ENCODE data around the gene JARID2.

The JARID2 gene

DNA sequence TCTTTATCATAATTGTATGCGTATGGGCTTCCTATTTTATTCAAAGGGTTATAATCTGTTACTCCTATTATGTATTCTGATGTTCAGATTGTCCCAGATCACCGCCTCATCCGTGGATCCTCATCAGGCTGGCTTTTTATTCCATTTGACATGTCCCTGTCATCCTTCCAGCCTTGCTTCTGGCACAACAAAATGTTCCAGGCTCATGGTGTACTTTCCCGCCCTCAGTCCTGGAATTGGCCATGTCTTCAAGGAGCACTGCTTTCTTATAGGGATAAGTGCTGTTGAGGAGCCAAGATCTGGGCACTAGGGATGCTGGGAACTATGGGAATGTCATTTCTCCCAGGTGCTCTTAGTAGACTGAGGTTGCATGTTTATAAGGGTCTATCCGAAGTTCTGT lies 207.8 kb downstream of the JARID2 start:
- no peak for DNase-seq (ENCODE audit: insufficient read length, low spot score)
- TF ChIP-seq TAF1 (IDR thresholded peaks at IDR 0.05; ENCODE audit: low read depth, low read length) (no peak), SPI1 (IDR thresholded peaks at IDR 0.05; ENCODE audit: low read depth, low read length) (no peak), POLR2AphosphoS5 (IDR thresholded peaks at IDR 0.05; ENCODE audit: low read depth, low read length) (no peak), PAX5 (IDR thresholded peaks at IDR 0.05; ENCODE audit: insufficient read depth, low read length, severe bottlenecking) (no peak), POLR2A (IDR thresholded peaks at IDR 0.05; ENCODE audit: low read depth, low read length) (no peak), POU2F2 (IDR thresholded peaks at IDR 0.05; ENCODE audit: low read depth, low read length) (no peak)
- no peak for FAIRE-seq

DNA sequence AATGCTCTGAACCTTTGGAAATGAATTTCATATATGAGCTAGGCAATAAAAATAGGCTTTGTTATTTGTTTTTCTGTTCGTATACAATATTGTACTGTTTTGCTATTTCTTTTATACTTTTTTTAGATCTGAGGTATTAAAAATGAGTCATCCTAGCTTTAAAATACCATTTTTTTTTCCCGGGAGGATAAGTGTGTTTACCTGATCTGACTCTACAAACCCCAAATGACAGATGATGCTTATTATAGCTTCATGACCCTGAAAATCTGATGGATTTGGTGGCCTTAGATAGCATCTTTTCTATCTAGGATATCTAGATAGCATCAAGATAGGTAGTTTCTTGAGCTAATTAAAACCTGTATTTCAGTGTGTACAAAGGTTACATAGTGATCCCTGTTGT lies 210.6 kb downstream of the JARID2 start:
- no peak for DNase-seq (ENCODE audit: insufficient read length, low spot score)
- FAIRE-seq = no peak
- TF ChIP-seq POLR2A (IDR thresholded peaks at IDR 0.05; ENCODE audit: low read depth, low read length) (no peak), SPI1 (IDR thresholded peaks at IDR 0.05; ENCODE audit: low read depth, low read length) (no peak), POU2F2 (IDR thresholded peaks at IDR 0.05; ENCODE audit: low read depth, low read length) (no peak), PAX5 (IDR thresholded peaks at IDR 0.05; ENCODE audit: insufficient read depth, low read length, severe bottlenecking) (no peak), POLR2AphosphoS5 (IDR thresholded peaks at IDR 0.05; ENCODE audit: low read depth, low read length) (no peak), TAF1 (IDR thresholded peaks at IDR 0.05; ENCODE audit: low read depth, low read length) (no peak)

DNA sequence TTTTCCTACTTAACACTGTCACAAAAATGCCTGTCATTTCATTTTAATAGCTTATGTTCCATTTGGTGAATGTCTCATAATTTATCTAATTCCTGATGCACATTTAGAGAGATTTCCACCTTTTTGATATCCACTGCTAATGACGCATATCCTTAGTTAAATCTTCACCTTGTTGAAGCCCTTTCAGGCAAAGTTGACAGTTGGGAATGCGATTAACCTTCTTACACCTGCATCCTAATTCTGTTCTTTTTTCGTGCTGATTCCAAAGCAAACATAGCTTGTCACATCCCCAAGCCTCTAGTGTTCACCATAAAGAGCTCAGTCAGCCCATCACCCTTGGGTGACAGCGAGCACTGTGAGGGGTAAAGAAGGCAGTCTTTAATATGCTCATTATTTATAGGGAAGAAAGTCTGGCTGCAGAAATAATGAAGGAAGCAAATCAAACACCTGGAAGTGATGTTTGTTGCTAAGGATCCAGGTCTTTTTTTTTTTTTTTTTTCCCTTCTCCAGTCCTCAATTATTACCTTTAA lies 211.3 kb downstream of the JARID2 start:
- DNase-seq (ENCODE audit: insufficient read length, low spot score) (no peak), FAIRE-seq (no peak)
- TF ChIP-seq PAX5 (IDR thresholded peaks at IDR 0.05; ENCODE audit: insufficient read depth, low read length, severe bottlenecking) (no peak), POLR2A (IDR thresholded peaks at IDR 0.05; ENCODE audit: low read depth, low read length) (no peak), POU2F2 (IDR thresholded peaks at IDR 0.05; ENCODE audit: low read depth, low read length) (no peak), TAF1 (IDR thresholded peaks at IDR 0.05; ENCODE audit: low read depth, low read length) (no peak), POLR2AphosphoS5 (IDR thresholded peaks at IDR 0.05; ENCODE audit: low read depth, low read length) (no peak), SPI1 (IDR thresholded peaks at IDR 0.05; ENCODE audit: low read depth, low read length) (no peak)

DNA sequence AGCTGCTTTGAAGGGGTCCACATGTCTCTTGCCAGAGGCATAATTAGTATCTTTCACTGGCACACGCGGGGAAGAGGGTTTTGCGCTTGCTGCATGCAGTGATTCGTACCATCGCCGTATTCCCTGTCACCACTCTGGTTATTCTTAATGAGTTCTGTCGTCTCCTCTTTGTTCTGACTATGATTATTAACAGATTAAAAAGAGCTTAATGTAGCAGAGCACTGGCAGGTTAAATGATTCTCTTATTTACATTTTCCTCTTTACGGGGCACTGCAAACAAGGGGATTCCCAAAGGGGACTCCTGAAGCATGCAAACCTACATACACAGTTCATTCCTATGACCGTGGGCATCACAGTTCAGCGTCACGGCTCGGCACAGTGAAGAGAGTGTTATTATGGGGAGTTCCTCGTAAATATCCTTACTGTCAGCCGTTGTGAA lies 212.2 kb downstream of the JARID2 start:
- no peak for TF ChIP-seq TAF1 (IDR thresholded peaks at IDR 0.05; ENCODE audit: low read depth, low read length)
- no peak for TF ChIP-seq POLR2AphosphoS5 (IDR thresholded peaks at IDR 0.05; ENCODE audit: low read depth, low read length)
- no peak for TF ChIP-seq POLR2A (IDR thresholded peaks at IDR 0.05; ENCODE audit: low read depth, low read length)
- TF ChIP-seq PAX5 (IDR thresholded peaks at IDR 0.05; ENCODE audit: insufficient read depth, low read length, severe bottlenecking) = no peak
- no peak for TF ChIP-seq SPI1 (IDR thresholded peaks at IDR 0.05; ENCODE audit: low read depth, low read length)
- TF ChIP-seq POU2F2 (IDR thresholded peaks at IDR 0.05; ENCODE audit: low read depth, low read length) = no peak
- FAIRE-seq = peak; percentile 58
- DNase-seq (ENCODE audit: insufficient read length, low spot score) = no peak

DNA sequence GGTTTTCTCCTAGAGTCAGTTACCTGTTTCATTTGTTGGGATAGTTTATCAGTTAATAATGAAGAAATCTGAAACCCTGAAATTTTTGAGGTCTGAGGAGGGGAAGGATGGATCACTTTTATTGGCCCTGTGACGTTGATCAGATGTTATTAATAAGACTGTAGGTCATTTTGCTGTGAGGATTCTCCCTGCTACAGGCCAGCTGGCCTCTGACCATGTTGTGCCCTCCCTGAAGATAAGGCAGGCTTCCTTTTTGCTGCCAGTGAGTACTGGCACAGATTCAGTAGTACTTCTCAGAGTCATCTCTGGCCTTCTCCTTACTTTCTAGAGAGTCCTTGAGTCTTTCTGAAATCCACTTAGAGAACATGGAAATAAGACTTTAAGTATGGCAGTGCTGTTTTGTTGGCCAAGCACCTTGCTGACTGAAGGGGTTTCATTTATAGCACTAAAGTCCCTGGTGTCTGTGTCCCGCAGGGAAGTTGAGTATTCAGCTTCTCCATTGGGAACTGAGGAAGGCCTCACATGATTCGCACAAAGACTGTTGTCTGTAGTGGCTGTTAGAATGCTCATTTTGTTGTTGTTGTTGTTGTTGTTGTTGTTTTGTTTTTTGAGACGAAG lies 214.3 kb downstream of the JARID2 start:
- TF ChIP-seq SPI1 (IDR thresholded peaks at IDR 0.05; ENCODE audit: low read depth, low read length) = no peak
- TF ChIP-seq POU2F2 (IDR thresholded peaks at IDR 0.05; ENCODE audit: low read depth, low read length) = no peak
- TF ChIP-seq TAF1 (IDR thresholded peaks at IDR 0.05; ENCODE audit: low read depth, low read length) = no peak
- TF ChIP-seq POLR2AphosphoS5 (IDR thresholded peaks at IDR 0.05; ENCODE audit: low read depth, low read length) = no peak
- TF ChIP-seq POLR2A (IDR thresholded peaks at IDR 0.05; ENCODE audit: low read depth, low read length) = no peak
- no peak for TF ChIP-seq PAX5 (IDR thresholded peaks at IDR 0.05; ENCODE audit: insufficient read depth, low read length, severe bottlenecking)
- no peak for FAIRE-seq
- no peak for DNase-seq (ENCODE audit: insufficient read length, low spot score)

DNA sequence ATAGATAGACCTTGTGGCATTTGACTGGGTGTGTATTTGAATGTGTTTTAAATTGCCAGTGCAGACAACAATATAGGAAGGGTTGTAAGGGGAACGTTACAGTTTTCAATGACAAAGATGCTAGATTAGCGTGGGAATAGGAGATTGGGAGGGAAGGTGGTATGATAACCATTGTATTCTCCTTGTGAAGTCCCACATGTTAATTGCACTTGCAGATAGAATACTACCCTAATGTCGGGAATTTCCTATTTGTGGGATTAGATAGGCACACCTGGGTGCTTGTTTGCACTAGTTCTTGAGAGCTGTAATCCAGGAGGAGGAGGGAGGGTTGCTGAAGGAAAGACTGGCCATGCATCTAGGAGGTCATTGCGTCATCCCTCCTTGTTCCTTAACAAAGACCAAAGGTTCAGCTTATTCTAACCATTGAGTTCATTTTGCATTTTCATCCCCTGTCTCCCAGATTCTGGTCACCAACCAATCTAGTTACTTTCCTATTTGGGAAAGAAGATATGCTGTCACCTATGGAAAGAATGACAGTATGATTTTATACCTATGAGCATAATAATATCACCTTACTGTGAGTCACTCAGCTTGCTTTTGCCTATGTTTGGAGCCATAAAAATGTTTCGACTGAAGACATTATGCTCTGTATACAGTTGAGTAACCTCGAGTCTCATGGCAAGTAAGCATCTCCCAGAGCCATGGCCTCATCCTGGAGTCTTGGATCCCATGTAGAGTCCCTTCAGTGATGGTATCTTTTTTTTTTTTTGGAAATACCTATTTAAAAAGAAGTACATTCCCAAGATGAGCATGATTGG lies 215.5 kb downstream of the JARID2 start:
- FAIRE-seq (no peak), DNase-seq (ENCODE audit: insufficient read length, low spot score) (no peak)
- TF ChIP-seq TAF1 (IDR thresholded peaks at IDR 0.05; ENCODE audit: low read depth, low read length) = no peak
- TF ChIP-seq PAX5 (IDR thresholded peaks at IDR 0.05; ENCODE audit: insufficient read depth, low read length, severe bottlenecking) = no peak
- TF ChIP-seq POLR2AphosphoS5 (IDR thresholded peaks at IDR 0.05; ENCODE audit: low read depth, low read length) = no peak
- TF ChIP-seq SPI1 (IDR thresholded peaks at IDR 0.05; ENCODE audit: low read depth, low read length) = no peak
- TF ChIP-seq POU2F2 (IDR thresholded peaks at IDR 0.05; ENCODE audit: low read depth, low read length) = no peak
- no peak for TF ChIP-seq POLR2A (IDR thresholded peaks at IDR 0.05; ENCODE audit: low read depth, low read length)

DNA sequence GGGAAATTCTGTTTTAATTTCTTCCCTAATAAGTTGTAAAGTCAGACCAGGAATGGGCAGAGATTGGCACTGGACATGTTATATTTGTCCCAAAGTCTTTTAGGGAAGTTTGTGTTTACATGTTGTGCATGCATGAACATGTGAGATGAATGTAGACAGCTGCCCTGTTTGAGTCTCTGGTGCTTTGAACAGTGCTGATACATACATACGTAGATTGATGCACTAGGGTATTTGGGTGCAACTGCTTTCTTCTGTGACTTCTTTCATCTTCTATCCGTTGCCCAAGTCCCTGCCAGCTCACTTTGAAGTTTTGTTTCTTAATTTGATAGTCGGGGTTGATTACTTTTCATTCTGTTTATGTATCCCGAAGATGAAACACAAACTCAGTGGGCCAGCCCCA lies 216.4 kb downstream of the JARID2 start:
- DNase-seq (ENCODE audit: insufficient read length, low spot score) (no peak), FAIRE-seq (no peak)
- TF ChIP-seq PAX5 (IDR thresholded peaks at IDR 0.05; ENCODE audit: insufficient read depth, low read length, severe bottlenecking) = no peak
- TF ChIP-seq POU2F2 (IDR thresholded peaks at IDR 0.05; ENCODE audit: low read depth, low read length) = no peak
- no peak for TF ChIP-seq SPI1 (IDR thresholded peaks at IDR 0.05; ENCODE audit: low read depth, low read length)
- no peak for TF ChIP-seq TAF1 (IDR thresholded peaks at IDR 0.05; ENCODE audit: low read depth, low read length)
- TF ChIP-seq POLR2AphosphoS5 (IDR thresholded peaks at IDR 0.05; ENCODE audit: low read depth, low read length) = no peak
- no peak for TF ChIP-seq POLR2A (IDR thresholded peaks at IDR 0.05; ENCODE audit: low read depth, low read length)

DNA sequence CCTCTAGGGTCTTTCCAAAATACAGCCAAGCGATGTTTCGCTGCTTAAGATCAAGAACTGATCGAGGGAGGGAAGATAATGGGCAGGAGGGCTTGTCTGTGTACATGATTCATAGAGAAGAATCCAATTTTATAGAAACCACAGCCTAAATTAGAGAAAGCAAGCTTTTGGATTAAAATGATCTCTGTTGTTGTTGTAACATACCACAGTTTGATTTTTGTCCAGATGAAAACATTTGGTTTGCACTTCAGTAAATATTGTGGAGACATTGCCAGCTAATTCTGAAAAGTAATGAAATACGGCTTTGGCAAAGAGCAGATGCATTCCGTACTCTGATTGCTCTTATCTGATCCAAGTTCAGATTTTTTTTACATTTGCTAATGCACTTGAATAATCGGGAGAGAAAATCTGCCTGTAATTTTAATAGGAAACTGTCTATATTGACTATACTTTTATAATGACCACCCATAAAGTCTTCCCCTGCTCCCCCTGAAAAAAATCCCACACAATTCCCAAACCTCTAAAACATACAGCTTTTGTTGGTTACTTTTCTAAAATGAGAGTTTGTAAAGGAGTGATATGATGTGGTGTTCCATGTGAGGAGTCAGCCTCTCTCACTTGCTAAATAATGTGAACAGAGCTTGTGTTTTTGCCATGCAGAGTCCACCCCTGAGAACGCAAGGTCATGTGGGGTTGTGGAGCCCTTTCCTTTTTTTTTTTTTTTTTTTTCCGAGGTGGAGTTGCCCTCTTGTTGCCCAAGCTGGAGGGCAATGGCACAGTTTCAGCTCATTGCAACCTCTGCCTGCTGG lies 217.1 kb downstream of the JARID2 start:
- FAIRE-seq = no peak
- no peak for DNase-seq (ENCODE audit: insufficient read length, low spot score)
- no peak for TF ChIP-seq POLR2A (IDR thresholded peaks at IDR 0.05; ENCODE audit: low read depth, low read length)
- TF ChIP-seq POU2F2 (IDR thresholded peaks at IDR 0.05; ENCODE audit: low read depth, low read length) = no peak
- no peak for TF ChIP-seq PAX5 (IDR thresholded peaks at IDR 0.05; ENCODE audit: insufficient read depth, low read length, severe bottlenecking)
- no peak for TF ChIP-seq SPI1 (IDR thresholded peaks at IDR 0.05; ENCODE audit: low read depth, low read length)
- no peak for TF ChIP-seq POLR2AphosphoS5 (IDR thresholded peaks at IDR 0.05; ENCODE audit: low read depth, low read length)
- TF ChIP-seq TAF1 (IDR thresholded peaks at IDR 0.05; ENCODE audit: low read depth, low read length) = no peak
